Measurements from ENCODE around the gene ARVCF.

The ARVCF gene

GRCh38 chr22:20015187-20015625, 1.4 kb downstream of the ARVCF start:
- no peak for DNase-seq

GRCh38 chr22:20014526-20015186, 2.0 kb downstream of the ARVCF start:
- no peak for DNase-seq

GRCh38 chr22:20013382-20013871, 3.2 kb downstream of the ARVCF start:
- DNase-seq: peak; percentile 37

- DNase-seq: no peak
Observed at GRCh38 chr22:20012741-20013331, 3.8 kb downstream of the ARVCF start.

- DNase-seq: no peak
Observed at GRCh38 chr22:20011993-20012740, 4.5 kb downstream of the ARVCF start.

- DNase-seq: no peak
Observed at GRCh38 chr22:20011123-20011992, 5.3 kb downstream of the ARVCF start.

- no peak for DNase-seq
Observed at GRCh38 chr22:20010307-20011122, 6.1 kb downstream of the ARVCF start.

- no peak for DNase-seq
Observed at GRCh38 chr22:20009582-20010306, 6.9 kb downstream of the ARVCF start.

GRCh38 chr22:20009018-20009491, 7.6 kb downstream of the ARVCF start:
- DNase-seq: no peak

GRCh38 chr22:20008221-20008995, 8.2 kb downstream of the ARVCF start:
- no peak for DNase-seq

- DNase-seq: no peak
Observed at GRCh38 chr22:20004464-20004863, 12.2 kb downstream of the ARVCF start.

GRCh38 chr22:20003304-20003703, 13.3 kb downstream of the ARVCF start:
- DNase-seq: no peak

GRCh38 chr22:20002636-20003035, 14.0 kb downstream of the ARVCF start:
- DNase-seq: no peak

GRCh38 chr22:20002128-20002527, 14.5 kb downstream of the ARVCF start:
- DNase-seq: no peak

- DNase-seq: no peak
Observed at GRCh38 chr22:20001082-20001638, 15.5 kb downstream of the ARVCF start.

- no peak for DNase-seq
Observed at GRCh38 chr22:20000246-20001081, 16.2 kb downstream of the ARVCF start.

GRCh38 chr22:19998991-19999820, 17.4 kb downstream of the ARVCF start:
- no peak for DNase-seq
